COLO668 (cell line): ENCODE data around the gene DGUOK.
"Not testable (repeated sequence)": the region's sequence is repeated elsewhere in the genome, so short reads cannot be mapped to it uniquely, and the experiment has no call there.

Experiments used
- DNase-seq: peaks from one replicate; lab custom pipeline; 2025; ENCODE audit not compliant: unreplicated experiment; lab: John Stamatoyannopoulos, UW

The DGUOK gene

DNA sequence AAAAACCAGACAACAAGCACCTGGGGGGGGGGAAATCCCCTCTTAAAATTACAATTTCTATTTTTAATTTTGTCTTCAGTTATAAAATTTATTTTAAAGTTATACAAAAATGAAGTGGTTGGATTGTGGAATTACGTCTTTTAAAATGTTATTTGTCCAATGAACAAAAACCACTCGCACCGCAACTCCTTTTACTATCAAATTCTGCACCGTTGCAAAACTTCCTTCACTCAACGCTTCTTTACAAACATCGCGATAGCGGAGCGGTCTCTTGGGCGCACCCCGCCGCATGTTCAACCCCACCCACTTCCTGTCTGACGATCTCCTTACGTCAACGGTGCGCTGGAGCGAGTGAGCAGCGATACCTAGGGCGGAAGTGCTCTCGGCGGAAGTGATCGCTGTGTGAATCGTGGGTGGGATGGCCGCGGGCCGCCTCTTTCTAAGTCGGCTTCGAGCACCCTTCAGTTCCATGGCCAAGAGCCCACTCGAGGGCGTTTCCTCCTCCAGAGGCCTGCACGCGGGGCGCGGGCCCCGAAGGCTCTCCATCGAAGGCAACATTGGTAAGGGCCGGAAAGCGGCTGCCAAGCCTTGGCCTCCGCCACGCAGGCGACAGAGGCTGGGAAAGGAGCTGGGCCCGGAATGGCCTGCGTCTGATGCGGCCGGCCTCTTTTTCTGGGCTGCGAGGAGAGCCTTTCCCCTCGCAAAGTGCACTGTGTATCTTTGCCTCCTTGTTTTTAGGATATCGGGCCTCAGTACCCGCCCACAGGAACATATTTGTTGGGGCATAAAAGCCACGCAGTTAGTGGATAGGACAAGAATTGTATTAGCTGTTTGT lies at the start of gene DGUOK:
DGUOK (plus strand) TSS at position 388 of the 835 bp plus-strand sequence; CDS start at position 419, 31 bp downstream.
- peak; percentile 97 for DNase-seq

GRCh38 chr2:73877071-73877802 lies 49.4 kb upstream of the DGUOK start:
- peak; percentile 8 for DNase-seq

DNA sequence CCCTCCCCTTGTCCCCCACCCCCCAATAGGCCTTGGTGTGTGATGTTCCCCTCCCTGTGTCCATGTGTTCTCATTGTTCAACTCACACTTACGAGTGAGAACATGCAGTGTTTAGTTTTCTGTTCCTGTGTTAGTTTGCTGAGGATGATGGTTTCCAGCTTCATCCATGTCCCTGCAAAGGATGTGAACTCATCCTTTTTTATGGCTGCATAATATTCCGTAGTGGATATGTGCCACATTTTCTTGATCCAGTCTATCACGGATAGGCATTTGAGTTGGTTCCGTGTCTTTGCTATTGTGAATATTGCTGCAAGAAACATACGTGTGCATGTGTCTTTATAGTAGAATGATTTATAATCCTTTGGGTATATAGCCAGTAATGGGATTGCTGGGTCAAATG lies 48.7 kb upstream of the DGUOK start:
- DNase-seq: not testable (repeated sequence)

DNA sequence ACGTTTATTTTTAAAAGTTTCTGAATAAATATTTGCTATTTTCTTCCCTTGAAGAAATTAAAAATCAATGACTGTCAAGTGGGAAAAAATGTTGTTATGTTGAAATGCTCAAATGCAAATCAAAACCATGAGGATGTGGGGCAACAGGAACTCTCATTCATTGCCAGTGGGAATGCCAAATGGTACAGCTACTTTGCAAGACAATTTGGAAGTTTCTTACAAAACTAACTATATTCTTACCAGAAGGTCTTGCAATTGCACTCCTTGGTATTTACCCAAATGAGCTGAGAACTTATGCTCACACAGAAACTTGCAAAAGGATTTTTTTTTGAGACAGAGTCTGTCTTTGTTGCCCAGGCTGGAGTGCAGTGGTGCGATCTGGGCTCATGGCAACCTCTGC lies 41.3 kb upstream of the DGUOK start:
- no peak for DNase-seq

- DNase-seq: no peak
Observed at GRCh38 chr2:73886357-73886756, 40.3 kb upstream of the DGUOK start.

DNA sequence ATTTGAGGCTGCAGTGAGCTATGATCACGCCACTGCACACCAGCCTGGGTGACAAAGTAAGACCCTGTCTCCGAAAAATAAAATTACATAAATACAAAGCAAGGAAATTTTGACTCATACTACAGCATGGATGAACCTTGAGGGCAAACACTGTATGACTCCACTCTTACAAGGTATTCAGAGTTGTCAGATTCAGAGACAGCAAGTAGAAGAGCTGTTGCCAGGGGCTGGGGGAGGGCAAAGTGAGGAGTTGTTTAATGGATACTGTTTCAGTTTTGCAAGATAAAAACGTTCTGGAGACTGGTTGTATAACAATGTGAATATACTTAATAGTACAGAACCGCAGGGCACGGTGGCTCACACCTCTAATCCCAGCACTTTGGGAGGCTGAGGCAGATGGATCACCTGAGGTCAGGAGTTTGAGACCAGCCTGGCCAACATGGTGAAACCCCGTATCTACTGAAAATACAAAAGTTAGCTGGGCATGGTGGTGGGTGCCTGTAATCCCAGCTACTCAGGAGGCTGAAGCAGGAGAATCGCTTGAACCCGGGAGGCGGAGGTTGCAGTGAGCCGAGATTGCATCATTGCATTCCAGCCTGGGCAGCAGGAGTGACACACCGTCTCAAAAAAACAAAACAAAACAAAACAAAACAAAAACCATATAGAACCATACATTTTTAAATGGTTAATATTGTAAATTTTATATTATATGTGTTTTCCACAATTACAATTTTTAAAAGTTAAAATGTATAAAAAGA lies 38.9 kb upstream of the DGUOK start:
- DNase-seq: not testable (repeated sequence)

- DNase-seq: no peak
Observed at GRCh38 chr2:73888388-73888787, 38.3 kb upstream of the DGUOK start.

- no peak for DNase-seq
Observed at GRCh38 chr2:73889206-73889605, 37.5 kb upstream of the DGUOK start.

DNA sequence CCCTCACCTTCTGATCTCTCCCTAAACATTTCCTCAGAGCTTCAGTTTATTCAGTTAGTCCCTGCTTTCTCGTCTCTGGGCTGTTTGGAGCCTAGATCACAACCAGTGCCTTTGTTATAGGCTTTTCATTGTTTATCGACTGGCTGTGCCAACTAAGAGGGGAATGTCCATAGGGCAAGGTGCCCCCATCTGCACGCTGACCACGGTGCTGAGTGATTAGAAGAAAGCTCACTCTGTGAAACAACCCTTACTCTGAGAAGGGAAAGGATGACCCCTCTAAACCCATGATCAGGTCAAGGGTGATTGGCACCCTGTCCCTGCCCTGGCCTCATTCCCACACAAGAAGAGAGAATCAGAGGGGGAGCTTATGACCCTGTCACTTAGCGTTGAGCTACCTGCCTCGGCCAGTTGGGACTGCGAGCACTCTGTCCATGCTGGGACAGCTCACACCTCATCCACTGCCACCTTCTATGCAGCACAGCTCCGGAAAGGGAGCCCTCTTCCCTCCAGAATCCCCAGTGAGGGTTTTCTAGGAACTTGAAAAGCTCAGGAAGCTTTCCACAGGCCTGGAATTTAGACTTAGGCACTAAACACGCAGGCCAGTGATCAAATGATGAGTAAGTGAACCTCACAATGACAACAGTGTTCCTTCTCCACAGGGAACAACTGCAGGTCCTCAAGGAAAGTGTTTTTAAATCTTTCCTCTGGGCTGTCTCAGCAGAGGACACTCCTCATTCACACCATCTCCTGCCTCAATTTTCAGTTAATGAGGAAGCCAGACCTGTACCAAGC lies 36.2 kb upstream of the DGUOK start:
- no peak for DNase-seq

GRCh38 chr2:73891276-73891901 lies 35.3 kb upstream of the DGUOK start:
- no peak for DNase-seq

DNA sequence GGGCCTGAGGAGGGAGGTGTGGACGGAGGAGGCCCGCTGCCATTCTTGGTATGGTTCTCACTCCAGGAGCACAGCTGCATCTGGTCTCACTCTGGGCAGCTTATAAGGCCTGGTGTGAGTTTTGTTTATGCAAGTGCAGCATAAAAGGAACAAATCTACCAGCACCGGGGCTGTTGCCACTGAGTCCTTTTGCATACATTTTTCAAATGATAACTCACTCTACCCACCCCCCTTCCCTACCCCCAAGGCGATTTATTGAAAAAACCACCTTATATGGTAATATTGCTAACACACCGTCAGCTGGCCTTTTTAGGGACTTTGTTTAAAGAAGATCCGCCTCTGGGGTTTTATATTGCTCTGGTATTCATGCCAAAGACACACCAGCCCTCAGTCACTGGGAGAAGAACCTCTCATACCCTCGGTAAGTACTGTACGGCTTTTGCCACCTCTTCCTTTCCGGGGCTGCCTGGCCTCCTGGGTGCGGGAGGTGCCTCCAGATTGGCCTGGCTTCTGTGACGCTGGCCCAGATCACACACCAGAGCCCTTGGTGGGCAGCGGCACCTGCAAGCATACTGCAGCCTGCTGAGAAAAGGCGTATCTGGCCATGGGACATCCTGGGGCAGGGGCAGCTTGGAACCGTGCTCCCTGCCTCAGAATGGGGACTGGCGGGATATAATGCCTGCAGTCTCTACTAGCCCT lies 33.9 kb upstream of the DGUOK start, which contains the start of gene ACTG2:
ACTG2 (plus strand) TSS at position 378 of the 699 bp plus-strand sequence. CDS start 8,304 bp downstream, outside the sequence.
- no peak for DNase-seq

- no peak for DNase-seq
Observed at GRCh38 chr2:73893764-73894474, 32.8 kb upstream of the DGUOK start.

DNA sequence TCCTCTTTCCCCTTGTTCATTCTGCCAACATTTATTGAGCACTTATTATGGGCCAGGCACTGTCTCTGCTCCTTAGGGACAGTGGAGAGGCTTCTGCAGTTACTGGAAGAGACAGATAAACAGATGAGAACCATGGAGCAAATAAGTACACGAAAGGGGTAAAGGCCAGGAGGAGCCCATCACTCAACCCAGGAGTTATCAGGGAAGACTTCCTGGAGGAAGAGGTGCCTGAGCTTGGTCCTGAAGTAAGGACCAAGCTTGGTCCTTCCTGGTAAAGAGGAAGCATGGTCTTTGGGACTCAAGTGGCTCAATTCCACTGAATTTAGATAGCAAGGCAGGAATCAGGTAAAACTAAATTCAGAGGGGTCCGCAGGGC lies 32.2 kb upstream of the DGUOK start:
- DNase-seq: no peak

DNA sequence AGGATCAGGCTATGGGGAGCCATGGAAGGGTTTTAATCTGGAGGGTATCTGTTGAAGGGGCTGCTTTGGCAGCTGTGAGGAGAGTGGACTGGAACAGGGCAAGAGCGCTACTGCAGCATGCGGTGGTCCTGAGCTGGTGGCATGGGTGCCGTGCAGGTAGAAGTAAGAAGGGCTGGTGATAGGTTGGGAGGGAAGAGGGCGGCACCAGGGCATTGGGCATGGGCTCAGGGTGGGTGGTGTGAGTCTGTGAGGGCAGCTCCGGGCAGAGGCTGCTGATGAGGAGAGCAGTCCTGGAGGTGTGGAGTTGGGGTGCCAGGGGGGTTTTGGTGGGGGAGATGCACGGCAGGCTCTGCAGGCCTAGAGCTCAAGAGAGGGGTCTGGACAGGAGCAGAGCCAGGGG lies 31.8 kb upstream of the DGUOK start:
- DNase-seq: no peak

GRCh38 chr2:73895473-73895872 lies 31.2 kb upstream of the DGUOK start:
- no peak for DNase-seq

- DNase-seq: no peak
Observed at GRCh38 chr2:73896362-73897239, 30.1 kb upstream of the DGUOK start.

DNA sequence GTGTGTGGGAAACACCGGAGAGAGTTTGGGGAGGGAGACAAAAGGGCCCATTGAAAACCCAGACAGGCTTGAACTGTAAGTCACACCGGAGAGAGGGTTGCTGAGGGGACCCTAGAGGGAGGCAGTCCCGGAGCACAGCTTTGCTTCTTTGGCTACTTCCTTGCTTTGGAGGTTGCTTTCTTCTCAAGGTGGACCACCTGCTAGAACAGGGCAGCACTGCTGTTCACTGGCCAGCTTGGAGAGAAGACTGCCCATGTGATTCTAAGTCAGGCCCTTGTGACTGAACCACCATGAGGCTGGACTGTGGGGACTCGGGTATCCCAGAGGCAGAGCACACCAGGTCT lies 29.5 kb upstream of the DGUOK start:
- no peak for DNase-seq

DNA sequence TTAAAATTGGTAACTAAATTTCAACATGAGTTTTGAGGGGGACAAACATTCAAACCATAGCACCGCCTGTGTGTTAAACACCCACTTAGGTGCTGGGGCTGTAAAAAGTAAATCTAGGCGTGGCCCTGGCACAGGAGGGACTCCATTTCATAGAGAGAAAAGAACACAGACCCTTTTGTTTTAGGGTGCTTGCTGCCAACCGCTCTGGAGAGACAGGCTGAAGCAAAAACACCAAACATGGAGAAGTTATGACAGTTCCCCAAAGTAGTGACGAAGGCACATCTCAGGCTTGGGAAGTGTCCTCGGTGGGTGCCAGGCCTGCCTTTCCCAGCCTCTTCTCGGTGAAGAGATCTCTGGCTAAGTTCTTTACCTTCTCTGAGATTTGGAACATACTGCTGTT lies 28.7 kb upstream of the DGUOK start:
- no peak for DNase-seq
